HEK293 (cell line): ENCODE results near the gene MYOF.

Source experiments
- ATF2 ChIP-seq: fragments of 450-650 bp; formaldehyde crosslinking; IDR thresholded peaks from 2 replicates; pipeline ENCODE4 v1.5.1; 2016; ENCODE audit warnings: missing biosample characterization, missing genetic modification characterization, low read depth
- EGR2 ChIP-seq: fragments of 450-650 bp; formaldehyde crosslinking; IDR thresholded peaks from 2 replicates; pipeline ENCODE4 v1.5.1; 2016; ENCODE audit warnings: low read depth, missing biosample characterization, missing genetic modification characterization
- YY1 ChIP-seq: fragments of 450-650 bp; formaldehyde crosslinking; IDR thresholded peaks from 2 replicates; pipeline ENCODE4 v1.5.1; 2018; ENCODE audit warnings: missing biosample characterization, missing genetic modification characterization
- ZBTB7A ChIP-seq: fragments of 450-650 bp; formaldehyde crosslinking; IDR thresholded peaks from 2 replicates; pipeline ENCODE4 v1.5.1; 2016; ENCODE audit warnings: low read depth, missing biosample characterization, missing genetic modification characterization
- ZNF138 ChIP-seq: fragments of 450-650 bp; formaldehyde crosslinking; IDR thresholded peaks from 2 replicates; pipeline ENCODE4 v1.5.1; 2016; ENCODE audit warnings: missing biosample characterization, missing genetic modification characterization, borderline replicate concordance
- ZNF24 ChIP-seq: fragments of 450-650 bp; formaldehyde crosslinking; IDR thresholded peaks from 2 replicates; pipeline ENCODE4 v1.5.1; 2016; ENCODE audit warnings: missing biosample characterization, missing genetic modification characterization
- ZNF274 ChIP-seq, 2 experiments: fragments of 200-500 bp in 1 of 2; fragments of 450-650 bp in 1 of 2; sonication (Bioruptor generic) in 1 of 2; formaldehyde crosslinking in 1 of 2; IDR thresholded peaks; 2 replicates each; pipeline versions ENCODE4 v1.5.1 to v1.6.1; 2014 to 2016; ENCODE audit warnings: borderline replicate concordance in 1 of 2, inconsistent platforms in 1 of 2, low read length in 1 of 2, missing biosample characterization in 1 of 2, missing genetic modification characterization in 1 of 2
- ZNF623 ChIP-seq: fragments of 450-650 bp; formaldehyde crosslinking; IDR thresholded peaks from 2 replicates; pipeline ENCODE4 v1.5.1; 2016; ENCODE audit warnings: missing biosample characterization, missing genetic modification characterization
- TF ChIP-seq, protein P1 (sequence below): fragments of 450-650 bp; formaldehyde crosslinking; IDR thresholded peaks from 2 replicates; pipeline ENCODE4 v1.5.1; 2016; ENCODE audit warnings: missing biosample characterization, missing genetic modification characterization
- TF ChIP-seq, protein P2 (sequence below): fragments of 450-650 bp; formaldehyde crosslinking; IDR thresholded peaks from 2 replicates; pipeline ENCODE4 v1.5.1; 2016; ENCODE audit warnings: missing biosample characterization, missing genetic modification characterization, borderline replicate concordance

DNA sequence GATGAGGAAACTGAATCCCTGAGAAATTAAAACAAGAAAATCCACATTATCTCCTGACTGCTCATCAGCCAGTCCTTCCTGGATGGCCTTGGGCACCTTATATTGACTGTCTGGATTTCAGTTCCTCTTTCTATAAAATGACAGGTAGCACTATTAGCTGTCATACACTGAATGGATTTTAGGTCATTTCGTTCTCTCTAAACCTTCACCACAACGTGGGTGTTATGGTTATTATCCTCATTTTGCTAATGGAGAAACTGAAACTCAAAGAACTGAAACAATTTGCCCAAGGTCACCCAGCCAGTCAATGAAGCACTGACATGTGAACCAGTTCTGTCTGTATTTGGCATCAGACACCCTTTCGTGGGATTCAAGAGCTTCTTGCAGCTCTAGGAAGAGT is 214.6 kb downstream of the MYOF start:
- no peak for TF ChIP-seq YY1 (tag by site-specific recombination)
- TF ChIP-seq ZNF274 (IDR thresholded peaks at IDR 0.05; ENCODE audit: low read length) = no peak
- TF ChIP-seq ZNF274 (tag by site-specific recombination; IDR thresholded peaks at IDR 0.05; ENCODE audit: borderline replicate concordance) = no peak
- no peak for TF ChIP-seq ZNF24 (tag by site-specific recombination)
- TF ChIP-seq, protein P1, sequence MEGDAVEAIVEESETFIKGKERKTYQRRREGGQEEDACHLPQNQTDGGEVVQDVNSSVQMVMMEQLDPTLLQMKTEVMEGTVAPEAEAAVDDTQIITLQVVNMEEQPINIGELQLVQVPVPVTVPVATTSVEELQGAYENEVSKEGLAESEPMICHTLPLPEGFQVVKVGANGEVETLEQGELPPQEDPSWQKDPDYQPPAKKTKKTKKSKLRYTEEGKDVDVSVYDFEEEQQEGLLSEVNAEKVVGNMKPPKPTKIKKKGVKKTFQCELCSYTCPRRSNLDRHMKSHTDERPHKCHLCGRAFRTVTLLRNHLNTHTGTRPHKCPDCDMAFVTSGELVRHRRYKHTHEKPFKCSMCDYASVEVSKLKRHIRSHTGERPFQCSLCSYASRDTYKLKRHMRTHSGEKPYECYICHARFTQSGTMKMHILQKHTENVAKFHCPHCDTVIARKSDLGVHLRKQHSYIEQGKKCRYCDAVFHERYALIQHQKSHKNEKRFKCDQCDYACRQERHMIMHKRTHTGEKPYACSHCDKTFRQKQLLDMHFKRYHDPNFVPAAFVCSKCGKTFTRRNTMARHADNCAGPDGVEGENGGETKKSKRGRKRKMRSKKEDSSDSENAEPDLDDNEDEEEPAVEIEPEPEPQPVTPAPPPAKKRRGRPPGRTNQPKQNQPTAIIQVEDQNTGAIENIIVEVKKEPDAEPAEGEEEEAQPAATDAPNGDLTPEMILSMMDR (tag by site-specific recombination) = no peak
- TF ChIP-seq ATF2 (tag by site-specific recombination) = no peak
- no peak for TF ChIP-seq ZNF138 (tag by site-specific recombination)
- TF ChIP-seq ZNF623 (tag by site-specific recombination) = no peak
- TF ChIP-seq EGR2 (tag by site-specific recombination) = no peak
- no peak for TF ChIP-seq ZBTB7A
- TF ChIP-seq, protein P2, sequence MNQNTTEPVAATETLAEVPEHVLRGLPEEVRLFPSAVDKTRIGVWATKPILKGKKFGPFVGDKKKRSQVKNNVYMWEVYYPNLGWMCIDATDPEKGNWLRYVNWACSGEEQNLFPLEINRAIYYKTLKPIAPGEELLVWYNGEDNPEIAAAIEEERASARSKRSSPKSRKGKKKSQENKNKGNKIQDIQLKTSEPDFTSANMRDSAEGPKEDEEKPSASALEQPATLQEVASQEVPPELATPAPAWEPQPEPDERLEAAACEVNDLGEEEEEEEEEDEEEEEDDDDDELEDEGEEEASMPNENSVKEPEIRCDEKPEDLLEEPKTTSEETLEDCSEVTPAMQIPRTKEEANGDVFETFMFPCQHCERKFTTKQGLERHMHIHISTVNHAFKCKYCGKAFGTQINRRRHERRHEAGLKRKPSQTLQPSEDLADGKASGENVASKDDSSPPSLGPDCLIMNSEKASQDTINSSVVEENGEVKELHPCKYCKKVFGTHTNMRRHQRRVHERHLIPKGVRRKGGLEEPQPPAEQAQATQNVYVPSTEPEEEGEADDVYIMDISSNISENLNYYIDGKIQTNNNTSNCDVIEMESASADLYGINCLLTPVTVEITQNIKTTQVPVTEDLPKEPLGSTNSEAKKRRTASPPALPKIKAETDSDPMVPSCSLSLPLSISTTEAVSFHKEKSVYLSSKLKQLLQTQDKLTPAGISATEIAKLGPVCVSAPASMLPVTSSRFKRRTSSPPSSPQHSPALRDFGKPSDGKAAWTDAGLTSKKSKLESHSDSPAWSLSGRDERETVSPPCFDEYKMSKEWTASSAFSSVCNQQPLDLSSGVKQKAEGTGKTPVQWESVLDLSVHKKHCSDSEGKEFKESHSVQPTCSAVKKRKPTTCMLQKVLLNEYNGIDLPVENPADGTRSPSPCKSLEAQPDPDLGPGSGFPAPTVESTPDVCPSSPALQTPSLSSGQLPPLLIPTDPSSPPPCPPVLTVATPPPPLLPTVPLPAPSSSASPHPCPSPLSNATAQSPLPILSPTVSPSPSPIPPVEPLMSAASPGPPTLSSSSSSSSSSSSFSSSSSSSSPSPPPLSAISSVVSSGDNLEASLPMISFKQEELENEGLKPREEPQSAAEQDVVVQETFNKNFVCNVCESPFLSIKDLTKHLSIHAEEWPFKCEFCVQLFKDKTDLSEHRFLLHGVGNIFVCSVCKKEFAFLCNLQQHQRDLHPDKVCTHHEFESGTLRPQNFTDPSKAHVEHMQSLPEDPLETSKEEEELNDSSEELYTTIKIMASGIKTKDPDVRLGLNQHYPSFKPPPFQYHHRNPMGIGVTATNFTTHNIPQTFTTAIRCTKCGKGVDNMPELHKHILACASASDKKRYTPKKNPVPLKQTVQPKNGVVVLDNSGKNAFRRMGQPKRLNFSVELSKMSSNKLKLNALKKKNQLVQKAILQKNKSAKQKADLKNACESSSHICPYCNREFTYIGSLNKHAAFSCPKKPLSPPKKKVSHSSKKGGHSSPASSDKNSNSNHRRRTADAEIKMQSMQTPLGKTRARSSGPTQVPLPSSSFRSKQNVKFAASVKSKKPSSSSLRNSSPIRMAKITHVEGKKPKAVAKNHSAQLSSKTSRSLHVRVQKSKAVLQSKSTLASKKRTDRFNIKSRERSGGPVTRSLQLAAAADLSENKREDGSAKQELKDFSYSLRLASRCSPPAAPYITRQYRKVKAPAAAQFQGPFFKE = no peak
